Measurements from ENCODE around the gene MYO9B.
A peak's percentile ranks its signal among the peaks of the same experiment; 100 is the strongest.

MYO9B gene

GRCh38 chr19:17213334-17213733 lies 137.8 kb downstream of the MYO9B start:
- DNase-seq (ENCODE audit: low read depth) = no peak

- DNase-seq (ENCODE audit: low read depth) = no peak
Measured at GRCh38 chr19:17214508-17215126, 139.0 kb downstream of the MYO9B start.

- DNase-seq (ENCODE audit: low read depth) = peak; percentile 65
Measured at GRCh38 chr19:17215127-17215971, 139.8 kb downstream of the MYO9B start, which contains the start of gene USE1. USE1 (plus strand) TSS chr19:17215357; CDS start chr19:17215406, 49 bp downstream.

- no peak for DNase-seq (ENCODE audit: low read depth)
Measured at GRCh38 chr19:17216058-17216670, 140.6 kb downstream of the MYO9B start.

GRCh38 chr19:17219286-17219685 lies 143.7 kb downstream of the MYO9B start:
- DNase-seq (ENCODE audit: low read depth) = no peak

GRCh38 chr19:17220207-17220758 lies 144.7 kb downstream of the MYO9B start:
- DNase-seq (ENCODE audit: low read depth) = peak; percentile 24

- no peak for DNase-seq (ENCODE audit: low read depth)
Measured at GRCh38 chr19:17225053-17225452, 149.5 kb downstream of the MYO9B start.

- peak; percentile 88 for DNase-seq (ENCODE audit: low read depth)
Measured at GRCh38 chr19:17226002-17226933, 150.7 kb downstream of the MYO9B start, which contains the start of gene OCEL1. OCEL1 (plus strand) TSS chr19:17226226; CDS start chr19:17226248, 22 bp downstream.

GRCh38 chr19:17227798-17228367 lies 152.3 kb downstream of the MYO9B start:
- DNase-seq (ENCODE audit: low read depth) = no peak

GRCh38 chr19:17229890-17230289 lies 154.3 kb downstream of the MYO9B start:
- DNase-seq (ENCODE audit: low read depth) = no peak

GRCh38 chr19:17232258-17232657 lies 156.7 kb downstream of the MYO9B start:
- DNase-seq (ENCODE audit: low read depth) = no peak

GRCh38 chr19:17234911-17235299 lies 159.3 kb downstream of the MYO9B start:
- no peak for DNase-seq (ENCODE audit: low read depth)

GRCh38 chr19:17235300-17235970 lies 159.9 kb downstream of the MYO9B start:
- DNase-seq (ENCODE audit: low read depth) = no peak

GRCh38 chr19:17235971-17236777 lies 160.6 kb downstream of the MYO9B start:
- DNase-seq (ENCODE audit: low read depth) = no peak

GRCh38 chr19:17236811-17237543 lies 161.4 kb downstream of the MYO9B start:
- DNase-seq (ENCODE audit: low read depth) = no peak

- DNase-seq (ENCODE audit: low read depth) = no peak
Measured at GRCh38 chr19:17237747-17238706, 162.4 kb downstream of the MYO9B start.

GRCh38 chr19:17240062-17240752 lies 164.6 kb downstream of the MYO9B start:
- no peak for DNase-seq (ENCODE audit: low read depth)

Measured in GM04503 (cell line).